SHP77 treated with DMSO at 0.1 percent for 48 hours (cell line): ENCODE measurements around the gene RHOG.
"Not testable (repeated sequence)": the region's sequence is repeated elsewhere in the genome, so short reads cannot be mapped to it uniquely, and the experiment has no call there.

ENCODE experiments used
- DNase-seq: peaks from one replicate; lab custom pipeline; 2025; lab: John Stamatoyannopoulos, UW

The RHOG gene

GRCh38 chr11:3808861-3809623, 31.7 kb downstream of the RHOG start:
- DNase-seq: peak; percentile 55

GRCh38 chr11:3807909-3808860, 32.6 kb downstream of the RHOG start, which contains the start of gene PGAP2:
Gene PGAP2, plus strand, starts transcription at chr11:3808560. Its CDS starts 2,700 bp downstream, at chr11:3811260.
- DNase-seq: peak; percentile 41

DNA sequence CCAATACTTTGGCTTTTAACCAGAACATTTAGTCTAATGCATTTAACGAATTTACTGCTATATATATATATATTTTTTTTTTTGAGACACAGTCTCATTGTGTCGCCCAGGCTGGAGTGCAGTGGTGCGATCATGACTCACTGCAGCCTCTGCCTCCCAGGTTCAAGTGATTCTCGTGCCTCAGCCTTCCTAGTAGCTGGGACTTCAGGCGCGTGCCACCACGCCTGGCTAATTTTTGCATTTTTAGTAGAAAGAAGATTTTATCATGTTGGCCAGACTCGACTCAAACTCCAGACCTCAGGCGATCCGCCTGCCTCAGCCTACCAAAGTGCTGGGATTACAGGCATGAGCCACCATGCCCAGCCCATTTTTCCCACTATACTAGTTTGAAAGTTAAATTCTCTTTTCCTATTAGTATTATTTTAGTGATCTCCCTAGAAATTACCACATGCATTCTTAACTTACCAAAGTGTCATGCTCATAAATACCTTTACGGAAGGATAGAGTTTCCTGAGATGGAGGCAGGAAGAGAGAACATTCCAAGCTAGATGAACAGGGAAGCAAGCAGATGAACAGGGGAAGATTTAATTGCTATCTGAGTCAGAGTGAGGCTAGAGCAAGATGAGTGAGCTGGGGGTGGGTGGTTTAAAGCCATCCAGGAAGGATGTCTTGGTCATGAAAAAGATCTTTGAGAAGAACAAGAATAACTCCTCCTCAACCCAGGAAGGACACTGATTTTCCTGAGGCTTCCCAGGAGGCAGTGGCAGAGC, 36.8 kb downstream of the RHOG start:
- DNase-seq: no peak

DNA sequence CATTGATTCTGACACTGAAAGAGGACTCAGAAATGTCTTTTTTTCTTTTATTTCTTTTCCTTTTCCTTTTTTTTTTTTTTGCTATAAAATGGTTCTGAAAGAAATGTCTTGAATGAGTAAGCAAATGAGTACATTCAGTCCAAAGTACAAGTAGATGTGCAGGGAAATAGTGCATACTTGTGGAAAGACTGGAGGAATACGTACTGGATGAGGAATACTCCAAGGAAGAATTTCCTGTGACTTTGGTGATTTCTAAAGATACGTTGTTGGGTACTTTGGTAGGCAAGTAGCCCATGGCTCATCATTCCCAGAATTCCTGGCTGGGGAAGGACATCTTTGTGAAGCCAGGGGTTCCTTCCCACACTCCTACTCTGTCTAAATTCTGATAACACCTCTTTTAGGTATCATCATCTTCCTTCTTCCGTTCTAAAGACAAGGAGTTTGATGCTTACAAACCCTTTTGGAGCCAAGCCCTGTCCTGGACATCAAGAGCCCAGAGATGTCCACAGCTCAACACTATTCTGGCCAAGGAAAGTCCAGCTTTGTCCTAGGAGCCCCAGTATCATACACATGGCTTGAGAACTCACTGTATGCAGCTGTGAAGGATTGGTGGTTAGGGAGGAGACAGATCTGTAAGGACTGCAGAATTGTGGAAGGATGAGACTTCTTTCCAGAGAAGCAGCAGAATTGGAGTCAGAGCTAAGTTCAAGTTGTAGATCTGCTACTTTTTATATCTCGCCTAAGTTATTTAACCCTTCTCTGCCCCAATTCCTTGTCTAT, 38.6 kb downstream of the RHOG start:
- no peak for DNase-seq

DNA sequence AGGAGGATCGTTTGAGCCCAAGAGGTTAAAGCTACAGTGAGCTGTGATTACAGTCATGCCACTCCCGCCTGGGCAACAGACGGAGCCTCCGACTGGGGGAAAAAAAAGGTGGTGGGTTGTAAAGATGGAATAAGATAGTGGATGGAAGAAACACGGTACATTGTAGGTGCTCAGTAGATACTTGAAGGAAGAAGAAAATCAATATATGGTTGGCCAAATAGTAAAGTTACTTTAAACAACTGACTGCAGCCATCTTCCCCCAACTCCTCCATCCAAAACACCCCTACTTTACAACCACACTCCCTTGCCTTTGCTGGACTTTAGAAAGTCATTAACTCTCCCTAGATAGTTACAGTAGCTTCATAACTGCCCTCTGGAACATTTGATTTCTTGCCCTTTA, 40.9 kb downstream of the RHOG start:
- DNase-seq: no peak

DNA sequence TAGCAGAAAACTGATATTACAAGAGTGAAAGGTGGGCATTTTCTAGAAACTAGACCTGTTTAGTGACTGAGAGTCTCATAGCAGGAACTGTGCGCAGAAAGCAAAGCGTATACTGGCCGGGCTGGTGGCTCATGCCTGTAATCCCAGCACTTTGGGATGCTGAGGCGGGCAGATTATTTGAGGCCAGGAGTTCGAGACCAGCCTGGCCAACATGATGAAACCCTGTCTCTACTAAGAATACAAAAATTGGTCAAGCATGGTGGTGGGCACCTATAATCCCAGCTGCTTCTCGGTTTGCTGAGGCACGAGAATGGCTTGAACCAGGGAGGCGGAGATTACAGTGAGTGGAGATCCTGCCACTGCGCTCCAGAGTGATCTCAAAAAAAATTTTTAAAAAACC, 41.6 kb downstream of the RHOG start:
- DNase-seq: no peak

DNA sequence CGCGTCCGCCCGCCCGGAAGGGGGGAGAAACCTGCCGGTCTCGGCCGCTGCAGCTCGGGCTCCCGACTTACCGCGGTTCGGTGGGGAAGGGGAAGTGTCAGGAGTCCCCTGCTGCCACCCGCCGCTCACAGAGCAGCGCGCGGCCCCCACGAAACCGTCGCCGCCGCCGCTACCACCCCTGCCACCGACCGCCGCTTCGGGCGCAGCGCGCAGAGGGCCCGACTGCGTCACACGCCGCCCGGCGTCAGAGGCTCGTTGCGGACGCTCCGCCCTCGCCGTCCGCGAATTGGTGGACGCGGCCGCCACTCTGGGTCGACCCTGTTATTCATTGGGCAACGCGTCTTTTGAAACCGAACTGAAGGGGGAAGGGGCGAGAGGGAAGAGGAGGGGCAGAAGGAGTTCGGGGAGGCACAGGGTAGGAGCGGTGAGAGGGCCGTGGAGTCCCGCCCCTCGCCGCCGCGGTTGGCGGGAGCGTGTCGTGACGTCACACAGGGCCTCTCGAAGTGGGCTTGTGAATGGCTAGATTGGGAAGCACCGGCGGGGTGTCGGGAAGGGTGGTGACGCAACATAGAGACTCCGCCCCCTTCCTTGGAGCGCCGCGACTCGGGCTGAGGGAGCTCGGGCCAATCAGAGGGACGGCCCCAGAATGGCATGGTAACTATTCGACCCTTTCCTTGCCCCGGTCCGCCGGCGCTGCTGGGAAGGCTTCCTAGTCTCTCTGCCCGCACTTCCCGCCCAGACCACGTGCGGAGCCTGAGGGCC, 43.2 kb downstream of the RHOG start, which contains the start of gene NUP98:
Gene NUP98 (minus strand): TSS at position 226 of the 762 bp plus-strand sequence. CDS start 15,437 bp downstream, outside the sequence.
- peak; percentile 97 for DNase-seq

- DNase-seq: no peak
These were observed 43.9 kb downstream of the RHOG start for GRCh38 chr11:3796801-3797328.

DNA sequence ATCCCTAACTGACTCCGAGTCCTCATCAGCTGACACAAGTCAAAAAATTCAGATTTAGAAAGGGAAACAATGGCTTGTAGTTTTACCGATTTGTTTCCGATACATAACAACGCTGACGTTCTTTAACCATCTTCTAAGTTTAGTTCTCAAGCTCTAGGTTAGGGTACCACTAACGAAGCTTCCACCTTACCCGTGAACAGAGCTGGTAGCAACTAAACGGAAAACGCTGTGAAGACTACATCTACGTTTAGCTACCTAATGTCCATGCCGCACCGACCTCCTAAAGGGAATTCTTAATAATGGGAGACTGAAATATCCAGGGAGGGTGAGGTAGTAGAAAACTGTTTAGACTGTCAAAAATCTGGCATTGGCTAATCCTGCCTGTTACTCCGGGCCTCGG, 44.4 kb downstream of the RHOG start:
- DNase-seq: no peak

GRCh38 chr11:3796002-3796311, 44.8 kb downstream of the RHOG start:
- DNase-seq: no peak

DNA sequence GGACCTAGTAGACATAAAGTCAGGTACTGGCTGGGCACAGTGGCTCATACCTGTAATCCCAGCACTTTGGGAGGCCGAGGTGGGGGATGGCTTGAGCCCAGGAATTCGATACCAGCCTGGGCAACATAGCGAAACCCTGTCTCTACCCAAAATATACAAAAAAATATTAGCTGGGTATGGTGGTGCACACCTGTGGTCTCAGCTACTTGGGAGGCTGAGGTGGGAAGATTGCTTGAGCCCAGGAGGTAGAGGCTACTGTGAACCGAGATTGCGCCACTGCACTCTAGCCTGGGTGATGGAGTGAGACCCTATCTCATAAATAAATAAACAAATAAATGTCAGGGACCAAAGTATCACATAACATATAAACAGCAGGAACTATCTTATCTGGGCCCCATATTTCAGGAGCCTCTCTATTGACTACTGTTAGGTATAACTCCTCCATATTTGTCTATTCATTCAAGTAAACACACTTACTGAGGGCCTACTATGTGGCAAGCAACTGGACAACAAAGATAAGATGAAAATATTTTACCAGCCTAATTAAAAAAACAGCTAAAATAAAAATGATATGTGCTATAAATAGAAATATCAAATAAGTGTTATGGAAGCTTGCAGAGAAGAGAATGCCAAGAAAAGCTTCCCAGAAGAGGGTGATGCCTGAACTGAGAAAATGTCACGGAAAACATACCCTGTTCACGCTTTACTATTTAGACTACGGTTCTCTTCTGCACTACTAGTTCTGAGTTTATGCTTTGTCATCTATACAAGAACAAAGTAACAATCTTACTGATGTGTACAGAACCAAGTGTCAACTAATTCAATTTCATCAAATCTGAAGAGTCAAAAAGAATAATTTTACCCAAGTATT, 45.4 kb downstream of the RHOG start:
- no peak for DNase-seq

DNA sequence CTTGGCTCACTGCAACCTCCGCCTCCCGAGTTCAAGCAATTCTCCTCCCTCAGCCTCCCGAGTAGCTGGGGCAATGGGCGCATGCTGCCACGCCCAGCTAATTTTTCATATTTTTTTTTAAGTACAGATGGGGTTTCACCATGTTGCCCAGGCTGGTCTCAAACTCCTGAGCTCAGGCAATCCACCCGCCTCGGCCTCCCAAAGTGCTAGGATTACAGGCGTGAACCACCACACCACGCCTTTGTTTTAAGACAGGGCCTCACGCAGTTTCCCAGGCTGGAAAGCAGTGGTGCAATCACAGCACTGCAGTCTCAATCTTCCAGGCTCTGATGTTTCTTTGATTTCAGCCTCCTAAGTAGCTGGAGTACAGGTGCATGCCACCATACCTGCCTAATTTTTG, 46.4 kb downstream of the RHOG start:
- DNase-seq: not testable (repeated sequence)

- DNase-seq: no peak
These were observed 53.9 kb downstream of the RHOG start for GRCh38 chr11:3786781-3787428.

DNA sequence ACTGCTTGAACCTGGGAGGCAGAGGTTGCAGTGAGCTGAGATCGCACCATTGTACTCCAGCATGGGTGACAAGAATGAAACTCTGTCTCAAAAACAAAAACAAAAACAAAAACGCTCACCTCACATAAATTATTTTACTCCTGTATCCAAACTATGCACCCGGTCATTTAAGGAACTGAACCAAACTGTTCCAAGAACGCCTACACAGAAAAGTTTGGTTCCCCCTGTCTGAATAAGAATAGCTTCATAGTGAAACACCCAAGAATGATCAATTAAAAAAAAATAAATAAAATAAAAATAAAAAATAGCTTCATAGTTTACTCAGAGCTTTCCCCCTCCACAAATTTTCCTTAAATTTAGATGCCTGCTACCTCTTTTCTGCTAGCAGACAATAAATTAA, 57.1 kb downstream of the RHOG start:
- no peak for DNase-seq

GRCh38 chr11:3782963-3783362, 57.8 kb downstream of the RHOG start:
- DNase-seq: no peak

- DNase-seq: no peak
These were observed 59.3 kb downstream of the RHOG start for GRCh38 chr11:3781423-3781822.
